Left colon (tissue), 2 donors: ENCODE data around the gene DGAT2. TPM values are rescaled to one million over a fixed set of nuclear protein-coding genes. Genes with fewer than 3 reads are reported as not detected.
A peak's percentile ranks its signal among the peaks of the same experiment; 100 is the strongest.
"Not testable (repeated sequence)": the region's sequence is repeated elsewhere in the genome, so short reads cannot be mapped to it uniquely, and the experiment has no call there.

Experiments
- ATAC-seq: fragments of 200-7000 bp; cut with Tn5 transposase; one replicate; pipeline ENCODE4 v1.9.1; 2020; ENCODE audit warnings: mild to moderate bottlenecking, moderate library complexity
- DNase-seq, 2 donors: peaks; one replicate each; pipeline ENCODE4 v3.0.0-alpha.2; 2020
- intact Hi-C, 2 donors: fragments of 100-400 bp; cut with DNase I in 1 of 2; cut with micrococcal nuclease in 1 of 2; formaldehyde crosslinking; loops; one replicate each; pipeline versions ENCODE4 v1.11.2 to v1.14.0; 2022; cut with DNase I, micrococcal nuclease
- total RNA-seq, 2 donors: library from RNA; stranded (reverse); fragmentation: NEBNext Ultra II Directional; extraction: Animal tissue kit (Norgen Biotek cat#: 25700); gene quantifications; one replicate each; pipeline ENCODE4 v1.2.1, GENCODE V29; 2021
- donor health status: DM: no; HTN: no; CAD: no.
- donor health status: DM: yes; HTN: yes; CAD: no.

Gene DGAT2
- total RNA-seq, 2 donors from 2014 or later = 1.7 to 3.3 TPM

DNA sequence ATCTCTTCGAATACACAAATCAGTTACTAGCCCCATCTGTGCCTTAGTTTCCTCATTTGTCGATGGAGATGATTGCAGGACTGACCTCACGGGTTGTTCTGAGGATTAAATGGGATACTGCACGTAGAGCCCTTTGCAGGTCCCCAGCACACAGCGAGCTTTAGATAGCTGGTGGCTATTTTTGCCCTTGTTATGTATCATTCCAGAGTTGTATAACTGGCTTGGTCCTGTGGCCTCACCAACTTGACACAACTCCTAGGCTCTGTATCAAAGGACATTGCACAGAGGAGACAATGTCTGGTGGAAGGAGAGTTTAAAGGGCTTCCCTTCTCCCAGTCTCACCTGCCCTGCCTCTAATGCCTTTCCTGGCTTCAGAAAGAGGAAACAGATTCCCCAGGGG lies 22.8 kb upstream of the DGAT2 start:
- DNase-seq (no peak), ATAC-seq (no peak)
- intact Hi-C loops = no loop called here

DNA sequence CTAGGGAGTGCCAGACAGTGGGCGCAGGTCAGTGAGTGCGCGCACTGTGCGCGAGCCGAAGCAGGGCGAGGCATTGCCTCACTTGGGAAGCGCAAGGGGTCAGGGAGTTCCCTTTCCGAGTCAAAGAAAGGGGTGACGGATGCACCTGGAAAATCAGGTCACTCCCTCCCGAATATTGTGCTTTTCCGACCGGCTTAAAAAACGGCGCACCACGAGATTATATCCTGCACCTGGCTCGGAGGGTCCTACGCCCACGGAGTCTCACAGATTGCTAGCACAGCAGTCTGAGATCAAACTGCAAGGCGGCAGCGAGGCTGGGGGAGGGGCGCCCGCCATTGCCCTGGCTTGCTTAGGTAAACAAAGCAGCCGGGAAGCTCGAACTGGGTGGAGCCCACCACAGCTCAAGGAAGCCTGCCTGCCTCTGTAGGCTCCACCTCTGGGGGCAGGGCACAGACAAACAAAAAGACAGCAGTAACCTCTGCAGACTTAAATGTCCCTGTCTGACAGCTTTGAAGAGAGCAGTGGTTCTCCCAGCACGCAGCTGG lies 19.8 kb upstream of the DGAT2 start:
- DNase-seq, intact Hi-C loops: not testable (repeated sequence)
- peak; percentile 23 for ATAC-seq

DNA sequence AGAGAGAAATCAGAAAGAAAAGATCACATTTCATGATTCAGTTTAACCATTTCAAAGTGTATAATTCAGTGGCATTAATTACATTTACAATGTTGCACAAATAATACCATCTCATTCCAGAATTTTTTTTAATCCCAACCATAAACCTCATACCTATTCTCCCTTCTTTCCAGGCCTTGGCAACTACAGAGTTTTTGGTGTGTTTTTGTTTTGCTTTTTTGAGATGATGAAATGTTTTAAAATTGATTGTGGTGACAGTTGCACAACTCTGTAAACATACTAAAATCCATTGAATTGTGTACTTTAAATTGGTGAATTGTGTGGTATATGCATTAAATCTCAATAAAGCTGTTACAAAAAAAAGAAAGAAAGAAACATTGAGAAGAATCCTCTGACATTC lies 13.6 kb upstream of the DGAT2 start:
- DNase-seq, intact Hi-C loops, ATAC-seq: not testable (repeated sequence)

DNA sequence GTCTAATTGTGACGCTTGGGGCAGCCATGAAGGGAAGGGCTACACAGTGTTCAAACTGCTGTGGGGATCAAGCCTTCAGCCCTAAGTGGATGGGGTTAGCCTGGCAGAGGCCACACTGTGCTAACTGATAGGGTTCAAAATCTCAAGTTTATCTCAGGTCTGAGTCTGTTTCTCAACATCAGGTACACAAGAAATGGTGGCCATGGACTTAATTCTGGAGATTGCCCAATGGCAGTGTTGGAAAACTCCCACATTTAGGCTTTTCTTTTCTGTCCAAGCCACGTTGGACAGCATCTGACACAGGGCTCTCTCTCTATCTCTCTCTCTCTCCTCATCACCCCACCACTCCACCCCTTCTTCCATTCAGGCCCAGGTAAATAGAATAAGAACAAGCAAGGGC lies 10.9 kb upstream of the DGAT2 start:
- ATAC-seq (no peak), DNase-seq (no peak)
- intact Hi-C loops = no loop called here

DNA sequence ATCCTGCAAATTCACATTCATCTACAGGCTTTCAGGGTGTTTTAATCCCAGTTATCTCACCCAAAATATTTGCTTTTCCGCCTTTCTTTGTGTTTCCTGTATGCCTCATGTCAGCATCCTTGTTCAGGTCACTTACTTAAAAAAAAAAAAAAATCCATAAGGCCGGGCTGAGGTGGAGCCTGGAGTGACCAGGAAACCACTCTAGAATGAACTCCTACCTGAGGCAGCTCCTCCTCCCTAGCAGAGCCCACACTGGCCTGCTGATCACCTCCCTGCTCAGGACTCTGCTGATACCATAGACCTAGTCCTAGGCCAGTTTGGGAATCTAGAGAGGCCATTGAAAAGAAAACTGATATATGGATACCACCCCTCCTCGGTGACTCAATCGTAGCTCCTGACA lies 8.7 kb upstream of the DGAT2 start:
- DNase-seq (peak in 1 of 2 donors; percentile 12), ATAC-seq (peak; percentile 85)
- intact Hi-C loops = no loop called here

DNA sequence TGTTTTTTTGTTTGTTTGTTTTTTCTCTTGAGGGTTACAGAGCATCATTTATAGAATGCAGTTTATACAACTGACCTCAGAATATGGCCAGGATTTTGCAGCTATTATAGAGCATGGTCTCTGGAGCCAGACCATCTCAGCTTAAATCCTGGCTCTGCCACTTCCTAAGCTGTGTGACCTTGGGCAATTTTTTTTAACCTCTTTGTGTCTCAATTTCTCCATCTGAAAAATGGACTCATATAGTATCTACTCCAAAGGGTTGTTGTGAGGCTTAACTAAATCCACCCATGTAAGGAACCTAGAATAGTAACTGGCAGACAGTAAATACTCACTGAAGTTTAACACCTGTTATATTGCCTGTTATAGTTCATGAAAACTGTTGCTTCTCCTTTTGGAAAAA lies 8.3 kb upstream of the DGAT2 start:
- ATAC-seq (no peak), DNase-seq (no peak)
- intact Hi-C loops = no loop called here

DNA sequence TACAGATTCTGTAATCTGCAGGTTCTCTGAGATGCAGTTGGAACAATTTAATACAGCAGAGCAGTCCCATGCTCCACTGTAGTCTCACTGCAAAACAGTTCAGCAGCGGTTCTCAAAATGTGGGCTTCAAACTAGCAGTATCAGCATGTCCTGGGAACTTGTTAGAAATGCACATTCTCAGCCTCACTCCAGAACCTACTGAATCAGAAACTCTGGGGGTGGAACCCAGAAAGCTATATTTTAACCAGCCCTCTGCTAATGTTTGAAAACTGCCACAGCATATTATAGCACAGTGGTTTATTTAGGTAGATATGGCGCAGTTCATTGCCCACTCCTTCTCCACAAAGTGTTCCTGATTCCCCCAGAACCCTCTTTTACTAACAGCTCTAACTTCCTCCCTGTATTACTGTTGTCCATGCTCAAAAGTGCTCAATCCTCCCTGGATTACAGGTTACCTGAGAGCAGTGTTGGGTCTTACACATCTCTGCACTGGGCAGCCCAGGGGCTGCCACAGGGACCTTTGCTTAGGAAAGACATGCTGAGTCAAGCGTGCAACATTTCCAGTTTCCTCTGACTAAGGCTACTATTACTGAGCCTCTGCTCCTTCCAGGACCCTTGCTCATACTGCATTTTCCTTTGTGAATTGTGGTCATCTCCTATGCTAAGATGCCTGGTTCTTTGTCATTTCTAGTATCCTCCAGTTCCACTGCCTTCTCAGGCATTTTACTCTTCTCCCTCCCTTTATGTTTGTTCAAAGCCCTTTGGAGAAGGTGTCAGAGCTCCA lies 7.7 kb upstream of the DGAT2 start:
- intact Hi-C loops = no loop called here
- ATAC-seq (no peak), DNase-seq (no peak)

DNA sequence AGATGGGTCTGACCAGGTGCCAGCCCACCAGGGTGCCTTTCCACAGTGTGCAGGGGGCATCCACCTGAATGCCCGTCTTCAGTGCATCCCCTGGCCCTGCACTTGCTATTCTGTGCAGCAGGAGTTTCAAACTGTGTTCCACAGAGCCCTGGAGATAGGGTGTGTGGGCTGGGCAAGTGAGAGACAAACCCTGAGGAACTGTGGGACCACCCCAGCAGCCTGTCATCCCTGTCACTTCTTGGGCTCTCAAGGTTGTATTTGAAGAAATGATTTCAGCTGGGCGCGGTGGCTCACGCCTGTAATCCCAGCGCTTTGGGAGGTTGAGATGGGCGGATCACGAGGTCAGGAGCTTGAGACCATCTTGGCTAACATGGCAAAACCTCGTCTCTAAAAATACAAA lies 6.4 kb upstream of the DGAT2 start:
- ATAC-seq (no peak), DNase-seq (no peak)
- intact Hi-C loops = no loop called here

DNA sequence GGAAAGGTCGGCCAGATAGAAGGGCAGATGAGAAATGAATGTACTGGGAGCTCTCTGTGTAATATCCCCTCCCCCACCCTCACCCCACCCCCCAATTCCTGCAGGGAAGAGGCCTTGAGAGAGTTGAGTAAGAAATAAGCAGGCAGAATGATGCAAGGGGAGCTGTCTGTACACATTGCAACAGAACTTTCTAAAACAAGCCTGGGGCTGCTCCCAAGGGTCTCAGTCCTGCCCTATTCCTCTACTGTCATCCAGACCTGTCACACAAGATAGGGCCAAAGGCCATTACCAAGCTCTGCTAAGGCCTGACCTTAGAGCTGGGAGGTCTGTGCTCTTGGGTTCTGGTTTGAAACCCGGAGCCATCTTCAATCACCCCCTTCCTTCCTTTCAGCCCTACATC lies 5.7 kb upstream of the DGAT2 start:
- intact Hi-C loops = no loop called here
- ATAC-seq (no peak), DNase-seq (peak in 1 of 2 donors; percentile 10)

DNA sequence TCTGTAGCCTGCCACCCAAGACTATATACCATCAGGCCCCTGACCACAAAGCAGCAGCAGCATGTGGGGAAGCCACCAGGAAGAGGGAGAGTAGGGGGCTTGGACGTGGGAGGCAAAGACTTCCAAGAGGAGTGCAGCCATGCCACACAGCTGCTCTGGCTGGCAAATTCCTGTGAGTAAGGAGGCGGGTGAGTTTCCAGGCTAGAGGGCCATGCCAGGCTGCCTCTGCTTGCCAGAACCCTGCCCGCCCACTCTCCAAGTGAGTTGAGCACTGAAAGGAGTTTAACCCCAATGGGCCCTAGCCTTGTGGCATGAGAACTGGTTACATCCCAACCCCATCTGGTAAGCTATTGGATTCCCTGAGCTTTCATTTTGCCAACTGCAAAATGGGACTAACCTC lies 4.7 kb upstream of the DGAT2 start:
- intact Hi-C loops = no loop called here
- no peak for ATAC-seq
- DNase-seq = no peak

DNA sequence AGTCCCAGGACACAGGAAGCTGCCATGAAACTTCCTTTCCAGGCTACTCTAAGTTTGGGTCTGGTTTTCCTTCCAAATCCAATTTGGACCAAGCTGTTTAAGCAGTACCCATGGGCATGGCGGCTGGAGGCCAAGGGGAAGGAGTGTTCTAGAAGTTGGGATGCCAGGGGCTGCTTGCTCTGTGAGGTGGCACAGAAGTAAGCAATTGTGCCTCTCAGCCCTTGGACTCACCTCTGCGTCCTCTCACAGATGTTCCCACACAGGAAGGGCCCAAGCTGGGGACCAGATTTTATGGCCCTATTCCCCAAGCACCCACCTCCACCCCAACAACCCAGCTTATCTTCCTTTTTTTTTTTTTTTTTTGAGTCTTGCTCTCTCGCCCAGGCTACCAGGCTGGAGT lies 3.5 kb upstream of the DGAT2 start:
- ATAC-seq (no peak), DNase-seq (no peak)
- intact Hi-C loops = no loop called here

DNA sequence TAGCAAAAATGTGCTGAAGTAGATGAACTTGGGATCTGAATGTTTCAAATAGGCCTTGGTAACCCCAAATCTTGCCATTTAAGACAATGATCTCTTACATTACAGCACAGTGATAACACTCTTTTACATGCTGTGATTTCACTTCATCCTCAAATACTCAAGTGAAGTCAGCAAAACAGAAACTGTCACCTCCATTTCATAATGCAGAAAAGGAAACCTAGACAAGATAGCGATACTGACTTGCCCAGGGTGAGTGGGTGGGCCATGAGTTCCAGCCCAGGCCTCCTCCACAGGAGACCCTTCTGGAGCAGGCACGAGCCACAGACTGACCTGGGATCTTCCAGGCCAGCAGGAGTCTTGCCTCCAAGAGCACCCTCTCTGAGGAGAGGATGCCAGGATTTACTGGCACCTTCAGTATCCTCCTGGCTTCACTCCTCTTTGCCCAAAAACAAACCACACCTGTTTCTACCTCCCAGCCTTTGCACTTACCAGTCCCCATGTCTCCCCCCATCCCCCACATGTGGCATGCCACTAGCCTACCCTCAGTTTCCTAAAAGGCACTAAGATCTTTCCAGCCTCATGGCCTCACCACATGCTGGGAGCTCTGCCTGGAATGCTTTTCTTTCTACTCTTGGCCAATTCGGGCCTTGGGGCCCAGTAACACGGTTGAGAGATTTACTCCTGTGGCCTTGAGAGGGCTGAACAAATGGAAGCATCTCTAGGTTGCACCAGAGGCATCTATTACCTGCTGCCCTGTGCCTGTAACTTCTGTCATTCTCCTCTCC lies 1.9 kb upstream of the DGAT2 start:
- no peak for DNase-seq
- intact Hi-C loops = no loop called here
- ATAC-seq = no peak

DNA sequence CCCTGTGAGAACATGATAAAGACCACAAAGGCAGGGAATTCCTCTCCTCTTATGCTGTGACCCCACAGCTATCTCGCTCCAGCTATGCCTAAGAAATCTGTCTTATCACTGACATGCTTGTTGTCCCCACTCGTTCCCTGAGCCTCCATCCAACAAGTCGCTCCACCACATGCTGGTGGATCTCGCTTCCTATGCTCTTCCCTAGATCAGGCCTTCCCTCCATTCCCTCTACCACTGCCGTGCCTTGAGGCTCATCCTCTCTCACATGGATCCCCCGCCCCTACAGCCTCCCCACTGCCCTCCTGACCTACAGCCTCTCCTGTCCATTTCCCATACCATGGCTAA lies 1.4 kb upstream of the DGAT2 start:
- intact Hi-C loops = no loop called here
- DNase-seq = no peak
- ATAC-seq = no peak

DNA sequence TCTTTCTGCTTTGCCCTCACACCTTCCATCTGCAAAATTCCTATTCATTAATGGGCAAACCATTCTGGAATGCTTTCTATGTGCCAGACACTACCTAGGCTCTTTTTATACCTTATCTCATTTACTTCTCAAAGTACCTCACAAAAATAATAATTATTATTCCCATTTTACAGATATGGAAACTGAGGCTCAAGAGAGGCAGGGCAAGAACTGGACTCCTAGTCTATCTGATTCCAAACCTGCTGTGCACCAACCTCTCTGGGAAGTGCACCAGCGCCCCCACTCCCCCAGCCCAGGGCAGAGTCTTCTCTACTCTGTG lies 826 bp upstream of the DGAT2 start:
- ATAC-seq (no peak), DNase-seq (no peak)
- intact Hi-C loops = no loop called here

DNA sequence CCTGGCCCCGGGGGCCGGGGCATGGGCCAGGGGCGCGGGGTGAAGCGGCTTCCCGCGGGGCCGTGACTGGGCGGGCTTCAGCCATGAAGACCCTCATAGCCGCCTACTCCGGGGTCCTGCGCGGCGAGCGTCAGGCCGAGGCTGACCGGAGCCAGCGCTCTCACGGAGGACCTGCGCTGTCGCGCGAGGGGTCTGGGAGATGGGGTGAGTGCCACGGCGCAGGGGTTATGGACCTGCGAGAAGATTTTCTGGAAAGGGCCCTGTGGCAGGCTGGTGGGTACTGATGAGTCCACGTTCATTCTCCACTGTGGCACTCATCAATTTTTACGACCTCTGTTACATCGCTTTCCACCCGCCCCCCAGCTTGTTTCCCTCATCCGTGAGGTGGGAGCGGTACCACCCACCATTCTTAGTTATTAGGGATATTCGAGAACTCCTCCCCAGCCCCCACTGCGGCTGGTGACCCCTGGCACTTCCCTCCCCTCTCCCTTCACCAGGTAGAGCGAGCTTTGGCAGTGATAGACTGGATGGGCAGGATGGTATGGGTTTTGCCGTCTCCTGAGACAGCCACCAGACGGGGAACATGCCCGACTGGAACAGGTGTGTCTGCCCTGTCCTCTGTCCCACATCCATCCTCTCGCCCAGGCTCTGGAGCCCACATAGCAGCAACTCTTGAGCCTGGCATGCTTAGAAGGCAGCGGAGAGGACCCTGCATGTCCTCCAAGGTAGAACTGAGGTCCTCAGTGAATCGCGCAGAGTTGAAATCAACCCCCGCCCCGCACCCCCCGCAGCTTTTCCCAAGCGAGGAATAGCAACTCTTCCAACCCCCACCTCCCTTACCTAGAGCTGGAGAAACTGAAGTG lies 562 bp downstream of the DGAT2 start:
- DNase-seq (no peak), ATAC-seq (peak; percentile 53)
- intact Hi-C loops = no loop called here

DNA sequence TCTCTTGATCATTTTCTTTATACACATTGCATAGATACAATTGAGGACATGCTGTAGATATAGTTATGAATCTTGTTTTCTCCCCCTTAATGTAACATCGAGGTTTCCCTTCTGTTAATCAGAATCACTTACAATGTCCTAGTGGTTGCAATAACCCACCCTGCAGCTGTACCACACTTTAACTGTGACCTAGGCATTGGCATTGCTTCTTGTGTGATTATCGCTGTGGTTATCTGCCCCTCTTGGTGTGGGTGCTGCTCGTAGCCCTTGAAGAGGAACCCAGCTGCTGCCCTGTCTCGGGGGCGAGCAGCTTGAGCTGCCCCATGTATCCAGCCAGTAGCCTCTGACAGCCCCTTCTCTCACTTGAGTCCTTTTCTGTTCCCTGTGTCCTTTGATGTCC lies 1.5 kb downstream of the DGAT2 start:
- ATAC-seq (no peak), DNase-seq (no peak)
- intact Hi-C loops = no loop called here

DNA sequence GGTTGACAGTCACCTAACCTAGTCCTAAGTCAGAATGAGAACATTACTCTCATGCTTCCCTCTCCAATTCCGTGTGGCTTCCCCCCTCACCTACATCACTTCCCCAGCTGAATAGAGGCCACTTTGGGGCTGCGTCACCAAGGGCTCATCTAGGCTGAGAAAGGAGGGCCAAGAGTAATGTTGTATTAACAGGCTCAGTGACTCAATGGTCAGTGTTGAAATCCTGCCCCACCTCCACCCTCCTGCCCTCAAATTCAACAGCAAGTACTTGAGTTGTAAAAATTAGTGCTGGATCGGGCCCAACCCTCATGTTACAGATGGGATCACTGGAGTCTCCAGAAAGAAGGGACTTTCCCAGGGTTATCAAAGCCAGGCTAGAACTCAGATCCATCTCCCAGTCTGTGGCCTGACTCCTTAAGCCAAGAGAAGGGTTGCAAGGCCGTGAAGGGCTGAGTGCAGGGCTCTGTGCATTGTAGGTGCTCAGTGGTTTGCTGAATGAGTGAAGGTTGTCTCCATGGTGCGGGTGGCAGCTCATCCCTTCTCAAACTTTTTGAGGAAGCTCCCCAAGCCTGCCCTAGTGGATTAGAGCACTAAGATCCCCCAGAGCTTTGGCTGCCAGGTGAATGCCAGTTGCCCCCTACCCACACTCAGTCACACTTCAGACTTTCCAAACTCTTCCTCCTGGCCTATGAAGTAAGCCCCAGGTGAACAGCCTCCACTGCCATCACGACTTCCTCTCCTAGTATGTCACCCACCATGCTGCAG lies 3.2 kb downstream of the DGAT2 start:
- no peak for ATAC-seq
- DNase-seq = no peak
- intact Hi-C loops = no loop called here

DNA sequence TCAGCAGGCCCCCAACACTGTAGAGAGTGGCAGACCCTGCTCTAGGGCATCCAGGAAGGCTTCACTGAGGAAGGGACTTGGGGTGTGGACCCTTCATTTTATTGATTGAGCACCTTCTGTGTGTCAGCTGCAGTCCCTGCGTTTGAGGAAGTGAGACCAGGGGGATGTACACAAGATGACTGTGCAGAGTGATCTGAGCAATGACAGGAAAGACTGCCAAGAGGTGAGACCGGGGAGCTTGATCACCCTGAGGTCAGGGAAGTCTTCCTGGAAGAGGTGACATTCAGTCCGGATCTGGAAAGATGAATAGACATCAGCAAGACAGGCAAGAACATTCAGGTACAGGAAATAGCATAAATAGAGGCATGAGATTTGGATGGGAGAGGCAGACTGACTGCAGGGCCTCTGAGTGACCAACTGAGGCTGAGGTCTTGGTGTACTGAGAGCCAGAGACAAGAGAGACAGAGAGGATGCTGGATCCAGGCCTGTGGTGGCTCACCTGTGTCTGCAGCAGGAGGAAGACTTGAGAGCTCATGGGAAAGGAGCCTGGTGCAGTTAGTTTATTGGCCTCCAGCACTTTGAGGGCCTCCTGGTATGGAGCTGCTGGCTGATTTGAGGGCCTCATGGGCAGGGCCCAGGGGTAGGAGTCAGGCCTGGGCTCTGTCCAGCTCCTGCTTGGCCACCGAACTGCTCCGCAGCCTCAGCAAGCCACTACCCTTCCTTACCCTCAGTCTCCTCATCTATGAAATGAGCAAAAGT lies 5.2 kb downstream of the DGAT2 start:
- DNase-seq (no peak), ATAC-seq (peak; percentile 26)
- intact Hi-C loops = no loop called here
